Measurements from ENCODE around the gene FBLL1.

FBLL1 gene

GRCh38 chr5:168489059-168489458, 40.0 kb upstream of the FBLL1 start:
- TF ChIP-seq CTCF (IDR thresholded peaks at IDR 0.05): no peak
- intact Hi-C loops (cut with DNase I; ENCODE audit: low total_unique reads): loop anchor here (10.0 kb wide), 2 partner anchors 76 to 1096 kb away; partner anchors contain the start of gene SPDL1
- H3K4me1 ChIP-seq: peaks cover 0 to 13% (median 9%) of the 10 kb centered on the region in 4 donors
- no peaks in the 10 kb centered on the region for H3K27me3 ChIP-seq
- no peak overlapping the region for H3K27ac ChIP-seq
- no peaks in the 10 kb centered on the region for H3K9me3 ChIP-seq
- H3K36me3 ChIP-seq: peaks cover 49 to 56% (median 52%) of the 10 kb centered on the region in 3 donors
- no peak overlapping the region for H3K4me3 ChIP-seq
- no peak for DNase-seq

GRCh38 chr5:168494057-168494555, 35.0 kb upstream of the FBLL1 start:
- no peaks in the 10 kb centered on the region for H3K27me3 ChIP-seq
- no peaks in the 10 kb centered on the region for H3K9me3 ChIP-seq
- DNase-seq: no peak
- H3K4me1 ChIP-seq: no peaks in the 10 kb centered on the region
- H3K36me3 ChIP-seq: peaks cover 86 to 89% (median 87%) of the 10 kb centered on the region in 3 donors
- intact Hi-C loops (cut with DNase I; ENCODE audit: low total_unique reads): no loop called here
- TF ChIP-seq CTCF (IDR thresholded peaks at IDR 0.05): no peak
- H3K4me3 ChIP-seq: no peak overlapping the region
- no peak overlapping the region for H3K27ac ChIP-seq

GRCh38 chr5:168502563-168503237, 26.4 kb upstream of the FBLL1 start:
- Histone ChIP-seq H3K36me3 (peaks cover 57 to 91% (median 75%) of the 10 kb centered on the region in 3 donors), H3K27me3 (no peaks in the 10 kb centered on the region), H3K9me3 (no peaks in the 10 kb centered on the region), H3K4me3 (no peak overlapping the region), H3K27ac (no peak overlapping the region), H3K4me1 (no peaks in the 10 kb centered on the region)
- intact Hi-C loops (cut with DNase I; ENCODE audit: low total_unique reads): no loop called here
- TF ChIP-seq CTCF (IDR thresholded peaks at IDR 0.05): no peak
- no peak for DNase-seq

DNA sequence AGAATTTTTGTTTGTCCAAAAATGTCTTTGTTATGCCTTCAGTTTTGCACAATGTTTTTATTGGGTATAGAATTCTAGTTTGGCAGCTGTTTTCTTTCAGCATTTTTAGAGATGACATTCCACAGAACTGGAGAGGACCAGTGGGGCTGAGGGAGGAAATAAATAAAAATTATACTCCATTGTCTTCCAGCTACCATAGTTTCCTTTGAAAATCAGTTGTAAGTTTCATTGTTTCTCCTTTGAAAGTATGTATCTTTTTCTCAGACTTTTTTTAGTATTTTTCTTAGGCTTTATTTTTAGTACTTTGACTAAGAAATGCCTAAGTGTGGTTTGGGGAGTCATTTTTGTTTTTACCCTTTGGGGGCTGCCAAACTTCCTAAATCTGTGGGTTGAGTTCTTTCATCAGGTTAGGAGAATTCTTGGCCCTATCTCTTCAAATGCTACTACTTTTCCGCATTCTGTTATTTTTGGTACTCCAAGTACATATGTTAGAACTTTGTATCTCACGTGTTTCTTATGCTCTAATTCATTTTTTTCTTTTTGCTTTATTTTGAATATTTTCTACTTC, 15.2 kb upstream of the FBLL1 start:
- Histone ChIP-seq H3K27me3 (no peaks in the 10 kb centered on the region), H3K9me3 (peaks cover 0 to 10% (median 3%) of the 10 kb centered on the region in 3 donors), H3K27ac (no peak overlapping the region), H3K4me3 (no peak overlapping the region), H3K4me1 (no peaks in the 10 kb centered on the region), H3K36me3 (peaks cover 97 to 99% (median 98%) of the 10 kb centered on the region in 3 donors)
- intact Hi-C loops (cut with DNase I; ENCODE audit: low total_unique reads): no loop called here
- no peak for DNase-seq
- TF ChIP-seq CTCF (IDR thresholded peaks at IDR 0.05): no peak

DNA sequence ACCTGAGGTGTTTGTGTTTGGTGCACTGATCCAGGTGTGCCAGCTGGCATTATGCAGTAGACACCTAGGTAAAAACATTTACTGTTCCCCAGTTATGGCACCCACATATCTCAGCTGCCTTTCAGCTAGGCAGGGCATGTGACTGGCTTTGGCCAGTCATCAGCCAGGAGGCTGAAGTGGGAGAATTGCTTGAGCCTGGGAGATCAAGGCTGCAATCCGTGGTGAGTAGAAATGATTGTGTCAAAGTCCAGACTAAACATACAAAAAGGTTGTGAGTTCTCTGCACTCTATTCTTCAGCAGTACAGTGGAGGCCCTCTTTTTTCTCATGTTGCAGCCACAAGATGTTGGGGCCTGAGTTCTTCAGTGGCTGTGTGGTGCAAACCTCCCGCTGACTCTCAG, 3.2 kb upstream of the FBLL1 start:
- Histone ChIP-seq H3K27ac (no peak overlapping the region), H3K36me3 (peaks cover 0 to 16% (median 6%) of the 10 kb centered on the region in 3 donors), H3K4me1 (peaks cover 0 to 12% (median 6%) of the 10 kb centered on the region in 4 donors), H3K4me3 (no peak overlapping the region), H3K9me3 (peaks cover 0 to 6% (median 0%) of the 10 kb centered on the region in 3 donors), H3K27me3 (peaks cover 0 to 19% of the 10 kb centered on the region in 2 donors)
- no peak for DNase-seq
- no peak for TF ChIP-seq CTCF (IDR thresholded peaks at IDR 0.05)
- intact Hi-C loops (cut with DNase I; ENCODE audit: low total_unique reads): no loop called here
